Endothelial cell of umbilical vein (primary cell): Measurements from ENCODE around the gene NCR1.

Source experiments
- EZH2 ChIP-seq: IDR thresholded peaks from 2 replicates; pipeline ENCODE4 v1.6.1; 2012; ENCODE audit warnings: borderline replicate concordance, low read depth, mild to moderate bottlenecking, moderate library complexity, low read length, inconsistent platforms; ENCODE audit not compliant: severe bottlenecking
- GATA2 ChIP-seq: IDR thresholded peaks from 2 replicates; pipeline ENCODE4 v1.7.0; 2011; ENCODE audit warnings: low read depth, mild to moderate bottlenecking, moderate library complexity, mixed read lengths, low read length; ENCODE audit not compliant: insufficient read length, insufficient read depth
- MAX ChIP-seq: IDR thresholded peaks from 2 replicates; pipeline ENCODE4 v1.6.1; 2011; ENCODE audit not compliant: insufficient read depth, insufficient read length
- MYC ChIP-seq: IDR thresholded peaks from one replicate; pipeline ENCODE4 v1.6.1; 2011; ENCODE audit warnings: mild to moderate bottlenecking, low read depth, low read length
- POLR2A ChIP-seq: IDR thresholded peaks from 2 replicates; pipeline ENCODE4 v1.6.1; 2012; ENCODE audit warnings: low read depth, mild to moderate bottlenecking, control low read depth, low read length
- POLR2AphosphoS5 ChIP-seq: IDR thresholded peaks from 2 replicates; pipeline ENCODE4 v1.6.1; 2012; ENCODE audit warnings: low read depth, mild to moderate bottlenecking, control low read depth, low read length, moderate library complexity; ENCODE audit not compliant: insufficient read depth
- TF ChIP-seq, protein P1 (sequence below), 2 donors: IDR thresholded peaks; 1 replicate in 1 of 2; 2 replicates in 1 of 2; pipeline ENCODE4 v1.5.1; 2011; ENCODE audit warnings: low read length in 2 of 2, mild to moderate bottlenecking in 2 of 2, moderate library complexity in 2 of 2, control low read depth in 1 of 2, inconsistent platforms in 1 of 2, low read depth in 1 of 2; ENCODE audit not compliant: insufficient read depth in 1 of 2; ENCODE audit errors: extremely low read depth in 1 of 2

DNA sequence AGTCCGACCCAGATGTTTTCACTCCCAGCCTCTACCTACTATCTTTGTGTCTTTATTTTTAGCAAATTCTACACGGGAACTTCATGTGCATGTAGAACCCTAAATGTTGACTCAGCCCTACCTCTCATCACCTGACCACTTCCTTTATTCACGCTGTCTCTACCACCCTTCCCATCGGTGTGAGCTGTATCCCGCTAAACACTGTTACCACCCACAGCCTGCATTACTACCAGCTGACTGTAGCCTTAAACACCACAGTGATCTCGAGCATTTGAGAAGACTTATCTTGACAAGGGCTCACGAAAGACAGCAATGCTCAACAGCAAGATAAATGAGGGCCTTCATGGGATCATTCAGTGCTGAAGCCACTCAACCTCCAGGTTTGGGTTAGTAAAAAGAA is 15.1 kb downstream of the NCR1 start:
- TF ChIP-seq EZH2: no peak
- TF ChIP-seq, protein P1, sequence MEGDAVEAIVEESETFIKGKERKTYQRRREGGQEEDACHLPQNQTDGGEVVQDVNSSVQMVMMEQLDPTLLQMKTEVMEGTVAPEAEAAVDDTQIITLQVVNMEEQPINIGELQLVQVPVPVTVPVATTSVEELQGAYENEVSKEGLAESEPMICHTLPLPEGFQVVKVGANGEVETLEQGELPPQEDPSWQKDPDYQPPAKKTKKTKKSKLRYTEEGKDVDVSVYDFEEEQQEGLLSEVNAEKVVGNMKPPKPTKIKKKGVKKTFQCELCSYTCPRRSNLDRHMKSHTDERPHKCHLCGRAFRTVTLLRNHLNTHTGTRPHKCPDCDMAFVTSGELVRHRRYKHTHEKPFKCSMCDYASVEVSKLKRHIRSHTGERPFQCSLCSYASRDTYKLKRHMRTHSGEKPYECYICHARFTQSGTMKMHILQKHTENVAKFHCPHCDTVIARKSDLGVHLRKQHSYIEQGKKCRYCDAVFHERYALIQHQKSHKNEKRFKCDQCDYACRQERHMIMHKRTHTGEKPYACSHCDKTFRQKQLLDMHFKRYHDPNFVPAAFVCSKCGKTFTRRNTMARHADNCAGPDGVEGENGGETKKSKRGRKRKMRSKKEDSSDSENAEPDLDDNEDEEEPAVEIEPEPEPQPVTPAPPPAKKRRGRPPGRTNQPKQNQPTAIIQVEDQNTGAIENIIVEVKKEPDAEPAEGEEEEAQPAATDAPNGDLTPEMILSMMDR (IDR thresholded peaks at IDR 0.05; ENCODE audit: extremely low read depth in 1 of 2, insufficient read depth in 1 of 2, low read depth in 1 of 2, low read length in 2 of 2): no peak
- TF ChIP-seq POLR2A: no peak
- TF ChIP-seq POLR2AphosphoS5: no peak
- TF ChIP-seq MYC: no peak
- TF ChIP-seq MAX: no peak
- no peak for TF ChIP-seq GATA2
